BJ (cell line): ENCODE measurements around the gene CTNNBL1. TPM values are rescaled to one million over a fixed set of nuclear protein-coding genes. Genes with fewer than 3 reads are reported as not detected.

ENCODE experiments used
- CTCF ChIA-PET: fragments of 350-600 bp; formaldehyde crosslinking; extraction: SDS; loops from one replicate; lab custom pipeline; 2021; ENCODE audit warnings: antibody characterized with exemption, inconsistent platforms; lab: Yijun Ruan, JAX
- POLR2A ChIA-PET: fragments of 300-600 bp; sonication (Branson Sonifier 250); formaldehyde crosslinking; extraction: SDS; loops from one replicate; lab custom pipeline; 2021; ENCODE audit warnings: antibody characterized with exemption; lab: Charles Lee
- DNase-seq: peaks from one replicate; pipeline ENCODE4 v3.0.0-alpha.2; 2011; ENCODE audit warnings: low read depth
- H3K27me3 ChIP-seq: 2 replicates; pipeline ENCODE4 v1.6.0; 2011; ENCODE audit warnings: low read length; ENCODE audit not compliant: control insufficient read depth, insufficient read depth
- H3K36me3 ChIP-seq: 2 replicates; pipeline ENCODE4 v1.5.1; 2011; ENCODE audit warnings: low read length; ENCODE audit not compliant: control insufficient read depth, insufficient read depth
- H3K4me3 ChIP-seq: 2 replicates; pipeline ENCODE4 v1.5.1; 2011; ENCODE audit warnings: low read depth, mild to moderate bottlenecking, control low read depth, low read length
- polyA plus RNA-seq: library from polyadenylated mRNA; depleted of rRNA; stranded (reverse); fragments of >200 nt; gene quantifications from 2 replicates; pipeline ENCODE4 v1.2.3, GENCODE V29; 2011
- TF ChIP-seq, protein P1 (sequence below): IDR thresholded peaks from 2 replicates; pipeline ENCODE4 v1.5.1; 2011; ENCODE audit warnings: low read depth, mild to moderate bottlenecking, control low read depth, inconsistent platforms, low read length, moderate library complexity; ENCODE audit not compliant: insufficient read depth

CTNNBL1 gene
- polyA plus RNA-seq, 1 experiment = 38.4 TPM

- POLR2A ChIA-PET = no interaction called here
- CTCF ChIA-PET = interaction anchor here (0.6 to 1.4 kb wide), 2 partner anchors 12 to 165 kb away, joined by 3 read pairs; no protein-coding TSS in a partner anchor
- Histone ChIP-seq H3K36me3 (no peaks in the 10 kb centered on the region), H3K27me3 (peaks cover 9% of the 10 kb centered on the region), H3K4me3 (no peak overlapping the region)
- no peak for DNase-seq
- TF ChIP-seq, protein P1, sequence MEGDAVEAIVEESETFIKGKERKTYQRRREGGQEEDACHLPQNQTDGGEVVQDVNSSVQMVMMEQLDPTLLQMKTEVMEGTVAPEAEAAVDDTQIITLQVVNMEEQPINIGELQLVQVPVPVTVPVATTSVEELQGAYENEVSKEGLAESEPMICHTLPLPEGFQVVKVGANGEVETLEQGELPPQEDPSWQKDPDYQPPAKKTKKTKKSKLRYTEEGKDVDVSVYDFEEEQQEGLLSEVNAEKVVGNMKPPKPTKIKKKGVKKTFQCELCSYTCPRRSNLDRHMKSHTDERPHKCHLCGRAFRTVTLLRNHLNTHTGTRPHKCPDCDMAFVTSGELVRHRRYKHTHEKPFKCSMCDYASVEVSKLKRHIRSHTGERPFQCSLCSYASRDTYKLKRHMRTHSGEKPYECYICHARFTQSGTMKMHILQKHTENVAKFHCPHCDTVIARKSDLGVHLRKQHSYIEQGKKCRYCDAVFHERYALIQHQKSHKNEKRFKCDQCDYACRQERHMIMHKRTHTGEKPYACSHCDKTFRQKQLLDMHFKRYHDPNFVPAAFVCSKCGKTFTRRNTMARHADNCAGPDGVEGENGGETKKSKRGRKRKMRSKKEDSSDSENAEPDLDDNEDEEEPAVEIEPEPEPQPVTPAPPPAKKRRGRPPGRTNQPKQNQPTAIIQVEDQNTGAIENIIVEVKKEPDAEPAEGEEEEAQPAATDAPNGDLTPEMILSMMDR = no peak
Measured at GRCh38 chr20:37880726-37881591, 187.1 kb downstream of the CTNNBL1 start.

DNA sequence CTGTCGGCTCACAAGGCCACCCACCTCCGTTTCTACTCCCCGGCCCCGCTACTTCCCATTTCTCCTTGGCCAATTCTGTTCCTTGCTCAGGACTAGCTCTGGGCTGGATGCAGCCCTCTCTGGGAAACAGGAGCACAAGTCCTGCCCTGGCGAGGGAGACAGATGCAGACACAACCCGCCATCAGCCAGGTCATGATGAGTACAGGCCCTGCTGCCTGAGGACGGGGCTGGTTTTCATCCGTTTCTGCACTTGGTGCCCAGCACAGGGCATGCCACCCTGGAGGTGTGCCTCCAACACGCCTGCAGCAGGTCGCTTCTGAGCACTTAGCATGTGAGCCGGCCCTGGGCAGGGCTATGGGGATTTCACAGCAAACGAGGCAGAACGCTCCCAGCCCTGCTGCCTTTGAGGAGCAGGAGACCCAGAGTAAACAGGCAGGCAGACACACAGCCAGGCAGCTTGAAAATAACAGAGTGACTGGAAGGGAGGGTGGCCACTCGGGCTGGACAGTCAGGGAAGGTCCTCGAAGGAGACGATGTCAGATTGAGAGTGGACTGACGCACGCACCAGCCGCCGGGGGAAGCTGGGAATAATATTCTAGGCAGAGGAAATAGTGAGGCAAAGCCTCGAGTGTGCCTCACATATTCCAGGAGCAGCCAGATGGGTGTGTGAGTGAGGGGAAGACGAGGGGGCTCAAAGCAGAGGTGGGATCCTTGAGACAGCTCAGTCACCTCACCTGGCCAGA is 187.9 kb downstream of the CTNNBL1 start:
- CTCF ChIA-PET = interaction anchor here (0.6 to 1.4 kb wide), 2 partner anchors 11 to 166 kb away, joined by 3 read pairs; no protein-coding TSS in a partner anchor
- no peak overlapping the region for H3K4me3 ChIP-seq
- DNase-seq = no peak
- POLR2A ChIA-PET = no interaction called here
- no peaks in the 10 kb centered on the region for H3K36me3 ChIP-seq
- TF ChIP-seq, protein P1 = no peak
- peaks cover 9% of the 10 kb centered on the region for H3K27me3 ChIP-seq

DNA sequence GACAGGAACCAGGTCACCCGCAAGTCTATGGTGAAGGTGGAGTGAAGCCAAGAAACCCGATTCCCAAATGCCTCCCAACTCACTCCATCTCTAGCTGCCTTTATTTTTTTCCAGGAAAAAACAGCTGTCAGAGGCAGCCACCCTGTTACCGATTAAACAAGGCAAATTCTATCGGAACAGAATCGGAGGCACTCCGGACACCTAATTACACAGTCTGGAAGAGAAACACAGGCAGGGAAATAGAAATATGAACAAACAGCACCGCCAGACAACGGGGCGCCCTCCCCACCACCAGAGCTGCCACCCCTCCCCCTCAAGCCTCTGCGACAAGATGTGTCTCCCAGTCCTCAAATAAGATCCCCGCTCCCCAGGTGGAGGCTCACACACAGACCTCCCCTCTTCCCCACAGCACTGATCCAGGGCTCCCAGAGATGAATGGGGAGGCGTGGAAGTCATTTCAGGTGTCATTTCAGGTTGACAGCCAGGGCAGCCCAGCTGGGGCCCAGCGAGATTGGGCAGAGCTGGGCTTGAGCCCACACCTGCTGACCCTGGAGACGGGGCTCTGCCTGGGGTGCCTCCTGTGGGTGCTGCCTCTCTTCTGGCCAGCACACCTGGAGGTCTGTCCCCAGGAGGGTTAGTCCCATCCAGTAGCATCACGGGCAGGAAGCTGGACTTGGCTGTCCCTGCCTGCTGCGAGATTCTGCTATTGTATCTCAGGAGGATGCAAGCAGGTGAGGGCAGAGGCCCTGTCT is 189.3 kb downstream of the CTNNBL1 start:
- peaks cover 10% of the 10 kb centered on the region for H3K27me3 ChIP-seq
- no peaks in the 10 kb centered on the region for H3K36me3 ChIP-seq
- DNase-seq = no peak
- no peak overlapping the region for H3K4me3 ChIP-seq
- ChIA-PET POLR2A (interaction anchor here (0.6 kb wide), 1 partner anchor 145 kb away, joined by 3 read pairs; no protein-coding TSS in a partner anchor), CTCF (interaction anchor here (0.7 kb wide), 1 partner anchor 11 kb away, joined by 3 read pairs; no protein-coding TSS in a partner anchor)
- TF ChIP-seq, protein P1 = no peak

DNA sequence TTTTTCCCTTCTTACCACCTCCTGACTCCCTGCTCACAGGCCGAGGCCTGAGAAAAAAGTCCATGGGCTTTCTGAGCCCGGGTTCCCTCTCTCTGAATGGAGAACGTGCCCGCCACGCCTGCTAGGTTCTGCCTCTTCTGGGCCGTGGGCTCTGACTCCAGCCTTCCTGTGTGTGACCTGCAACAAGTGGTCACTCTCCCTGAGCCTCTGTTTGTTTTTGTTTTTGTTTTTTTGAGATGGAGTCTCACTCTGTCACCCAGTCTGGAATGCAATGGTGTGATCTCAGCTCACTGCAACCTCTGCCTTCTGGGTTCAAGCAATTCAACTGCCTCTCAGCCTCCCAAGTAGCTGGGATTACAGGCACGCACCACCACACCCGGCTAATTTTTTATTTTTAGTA is 191.2 kb downstream of the CTNNBL1 start:
- no peak for DNase-seq
- ChIA-PET CTCF (no interaction called here), POLR2A (no interaction called here)
- no peak overlapping the region for H3K4me3 ChIP-seq
- peaks cover 13% of the 10 kb centered on the region for H3K27me3 ChIP-seq
- no peaks in the 10 kb centered on the region for H3K36me3 ChIP-seq
- TF ChIP-seq, protein P1 = no peak
